Measurements from ENCODE around the gene ARHGAP22.

The ARHGAP22 gene

GRCh38 chr10:48472501-48473069 is 132.3 kb downstream of the ARHGAP22 start:
- TF ChIP-seq, protein P1, sequence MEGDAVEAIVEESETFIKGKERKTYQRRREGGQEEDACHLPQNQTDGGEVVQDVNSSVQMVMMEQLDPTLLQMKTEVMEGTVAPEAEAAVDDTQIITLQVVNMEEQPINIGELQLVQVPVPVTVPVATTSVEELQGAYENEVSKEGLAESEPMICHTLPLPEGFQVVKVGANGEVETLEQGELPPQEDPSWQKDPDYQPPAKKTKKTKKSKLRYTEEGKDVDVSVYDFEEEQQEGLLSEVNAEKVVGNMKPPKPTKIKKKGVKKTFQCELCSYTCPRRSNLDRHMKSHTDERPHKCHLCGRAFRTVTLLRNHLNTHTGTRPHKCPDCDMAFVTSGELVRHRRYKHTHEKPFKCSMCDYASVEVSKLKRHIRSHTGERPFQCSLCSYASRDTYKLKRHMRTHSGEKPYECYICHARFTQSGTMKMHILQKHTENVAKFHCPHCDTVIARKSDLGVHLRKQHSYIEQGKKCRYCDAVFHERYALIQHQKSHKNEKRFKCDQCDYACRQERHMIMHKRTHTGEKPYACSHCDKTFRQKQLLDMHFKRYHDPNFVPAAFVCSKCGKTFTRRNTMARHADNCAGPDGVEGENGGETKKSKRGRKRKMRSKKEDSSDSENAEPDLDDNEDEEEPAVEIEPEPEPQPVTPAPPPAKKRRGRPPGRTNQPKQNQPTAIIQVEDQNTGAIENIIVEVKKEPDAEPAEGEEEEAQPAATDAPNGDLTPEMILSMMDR (IDR thresholded peaks at IDR 0.05) = no peak
- TF ChIP-seq ZFX (IDR thresholded peaks at IDR 0.05; ENCODE audit: borderline replicate concordance) = no peak
- H3K27ac ChIP-seq = no peak overlapping the region

DNA sequence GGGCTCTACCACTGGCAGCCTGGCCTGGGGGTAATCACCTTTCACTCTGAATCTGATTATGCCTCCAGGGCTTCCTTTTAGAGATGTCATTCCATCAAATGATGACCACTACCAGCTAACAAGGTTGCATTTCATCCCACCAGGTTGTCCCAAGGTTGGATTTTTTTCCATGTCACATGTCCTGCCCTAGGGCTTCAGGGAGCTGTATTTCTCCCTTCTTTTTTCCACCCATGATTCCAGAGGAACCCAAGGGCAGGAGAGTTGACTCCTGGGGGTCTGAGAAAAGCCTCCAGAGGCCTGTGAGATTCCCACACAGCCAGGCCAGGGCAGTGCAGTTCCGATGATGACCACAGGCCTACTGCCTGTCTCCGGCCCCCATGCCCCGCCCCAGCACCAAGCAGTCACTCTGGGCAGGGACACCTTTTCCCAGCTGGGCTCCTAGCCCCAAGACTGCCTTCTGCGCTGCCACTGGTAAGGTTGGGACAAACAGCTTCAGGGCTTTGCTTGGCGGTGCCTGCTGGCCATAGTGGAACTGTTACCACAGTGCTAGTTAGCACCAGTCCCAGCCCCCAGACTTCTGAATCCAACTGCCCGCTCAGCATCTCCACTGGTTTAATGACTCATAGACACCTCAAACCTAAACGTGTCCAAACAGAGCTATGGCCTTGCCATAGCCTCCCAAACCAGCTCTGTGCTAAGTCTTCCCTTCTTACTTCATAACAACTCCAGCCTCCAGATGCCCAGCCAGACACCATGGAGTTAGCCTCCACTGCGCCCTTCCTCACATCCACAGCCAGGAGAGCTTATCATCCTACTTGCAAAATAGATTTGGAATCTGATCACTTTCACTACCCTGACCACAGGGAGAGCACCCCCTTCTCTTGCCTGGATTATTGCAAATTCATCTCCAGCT is 133.7 kb downstream of the ARHGAP22 start:
- H3K27ac ChIP-seq = no peak overlapping the region
- TF ChIP-seq, protein P1 (IDR thresholded peaks at IDR 0.05) = no peak
- TF ChIP-seq ZFX (IDR thresholded peaks at IDR 0.05; ENCODE audit: borderline replicate concordance) = no peak

GRCh38 chr10:48470115-48470892 is 134.6 kb downstream of the ARHGAP22 start:
- TF ChIP-seq, protein P1 (IDR thresholded peaks at IDR 0.05) = no peak
- no peak for TF ChIP-seq ZFX (IDR thresholded peaks at IDR 0.05; ENCODE audit: borderline replicate concordance)
- no peak overlapping the region for H3K27ac ChIP-seq

- TF ChIP-seq, protein P1 (IDR thresholded peaks at IDR 0.05) = no peak
- TF ChIP-seq ZFX (IDR thresholded peaks at IDR 0.05; ENCODE audit: borderline replicate concordance) = no peak
- no peak overlapping the region for H3K27ac ChIP-seq
These were observed 135.3 kb downstream of the ARHGAP22 start for GRCh38 chr10:48469516-48470020.

DNA sequence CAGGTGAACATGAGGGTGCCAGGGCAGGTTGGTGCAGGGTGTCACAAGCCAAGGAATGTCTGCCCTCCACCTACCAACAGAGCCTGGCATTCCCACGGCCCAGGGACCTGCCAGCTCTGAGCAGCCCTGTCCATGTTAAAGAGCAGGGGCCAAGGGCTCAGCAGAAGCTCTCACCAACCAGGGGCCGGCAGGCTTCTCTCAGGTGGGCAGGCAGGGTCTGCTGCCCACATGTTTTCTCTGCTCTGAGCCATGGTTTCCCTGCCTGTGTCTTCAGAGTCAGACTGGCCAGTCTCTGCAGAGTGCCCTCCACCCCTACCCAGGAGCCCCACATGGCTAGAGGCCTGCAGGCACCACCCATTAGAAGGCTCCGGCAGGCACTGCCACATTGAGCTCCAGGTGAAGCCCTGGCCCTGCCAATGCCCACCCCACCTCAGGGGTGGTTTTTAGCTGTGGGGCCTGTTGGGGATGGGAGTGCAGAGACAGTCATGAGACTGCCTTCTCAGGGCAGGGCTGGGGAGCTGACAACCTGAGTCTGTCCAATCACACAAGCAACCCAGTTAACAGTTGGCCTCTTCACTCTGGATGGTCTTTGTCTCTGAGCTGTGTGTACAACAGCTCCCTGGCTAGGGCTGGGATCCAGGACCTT is 135.9 kb downstream of the ARHGAP22 start:
- no peak overlapping the region for H3K27ac ChIP-seq
- TF ChIP-seq, protein P1 (IDR thresholded peaks at IDR 0.05) = no peak
- no peak for TF ChIP-seq ZFX (IDR thresholded peaks at IDR 0.05; ENCODE audit: borderline replicate concordance)

DNA sequence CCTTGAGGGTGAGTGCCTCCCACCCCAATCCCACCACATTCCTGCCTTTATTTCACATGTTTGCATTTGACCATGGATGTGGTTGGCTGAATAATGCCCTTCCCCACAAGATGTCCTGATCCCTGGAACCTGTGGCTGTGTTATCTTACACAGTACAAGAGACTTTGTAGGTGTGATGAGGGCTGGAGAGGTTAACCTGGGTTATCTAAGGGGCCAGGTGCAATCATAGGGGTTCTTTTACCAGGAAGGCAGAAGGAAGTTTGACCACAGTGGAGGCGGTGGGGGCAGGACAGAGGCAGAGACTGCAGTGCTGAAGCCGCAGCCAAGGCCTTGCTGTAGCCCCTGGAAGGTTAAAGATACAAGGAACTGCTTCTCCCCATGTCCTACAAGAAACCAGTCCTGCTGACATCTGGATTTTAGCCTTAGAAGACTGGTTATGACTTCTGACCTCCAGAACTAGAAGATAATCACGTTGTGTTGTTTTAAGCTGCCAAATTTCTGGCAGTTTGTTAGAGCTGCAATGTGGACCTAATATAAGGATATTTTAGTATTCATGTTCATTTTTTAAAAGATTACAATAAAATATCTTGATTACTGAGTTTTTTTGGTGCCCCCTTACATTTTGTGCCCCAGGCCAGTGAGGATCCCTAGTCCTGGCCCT is 136.6 kb downstream of the ARHGAP22 start:
- TF ChIP-seq ZFX (IDR thresholded peaks at IDR 0.05; ENCODE audit: borderline replicate concordance) = no peak
- TF ChIP-seq, protein P1 (IDR thresholded peaks at IDR 0.05) = no peak
- no peak overlapping the region for H3K27ac ChIP-seq
